ENCODE data around the gene SORT1. TPM values are rescaled to one million over a fixed set of nuclear protein-coding genes. Genes with fewer than 3 reads are reported as not detected.

The SORT1 gene
- total and polyA plus RNA-seq, 2 of the 4 experiments (the other 2 are of a cell fraction): 15.8 to 16.7 TPM

DNA sequence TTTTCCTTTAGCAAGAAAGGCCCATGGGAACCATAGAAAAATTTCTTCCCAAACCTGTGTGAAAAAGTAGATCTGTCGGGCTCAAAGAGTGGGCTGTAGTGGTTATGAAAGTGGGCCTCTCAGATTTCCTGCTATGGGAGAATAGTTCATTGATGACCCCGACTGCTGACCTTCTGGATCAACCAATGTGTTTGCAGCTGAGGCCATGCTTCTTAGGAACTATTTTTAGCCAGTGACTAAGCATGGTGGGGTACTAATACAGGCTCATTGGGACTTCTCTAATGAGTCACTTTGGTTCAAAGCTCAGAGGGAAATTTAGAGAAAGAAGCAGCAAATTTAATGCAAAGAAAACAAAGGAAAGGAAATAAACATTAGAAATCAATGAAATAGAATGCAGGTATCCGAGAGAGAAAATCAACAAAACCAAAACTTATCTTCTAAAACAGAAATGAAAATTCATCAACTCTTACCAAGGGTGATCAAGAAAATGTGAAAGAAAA is 41.1 kb upstream of the SORT1 start (continued):
- TF ChIP-seq CHD1 (IDR thresholded peaks at IDR 0.05; ENCODE audit: low read depth, low read length): no peak

DNA sequence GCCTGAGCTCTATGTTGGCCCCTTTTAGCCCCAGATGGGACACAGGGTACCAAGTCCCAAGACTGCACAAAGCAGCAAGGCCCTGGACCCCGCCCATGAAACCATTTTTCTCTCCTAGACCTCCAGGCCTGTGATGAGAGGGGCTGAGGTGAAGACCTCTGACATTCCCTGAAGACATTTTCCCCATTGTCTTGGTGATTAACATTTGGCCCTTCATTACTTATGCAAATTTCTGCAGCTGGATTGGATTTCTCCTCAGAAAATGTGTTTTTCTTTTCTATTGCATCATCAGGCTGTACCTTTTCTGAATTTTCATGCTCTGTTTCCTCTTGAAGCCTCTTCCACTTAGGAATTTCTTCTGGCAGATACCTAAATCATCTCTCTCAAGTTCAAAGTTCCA is 36.8 kb upstream of the SORT1 start:
- Histone ChIP-seq H3K14ac (replicated peaks; ENCODE audit: low read depth, low read length) (no peak overlapping the region), H3K56ac (ENCODE audit: extremely low read depth, insufficient read depth, low read length) (no peak overlapping the region), H4K5ac (ENCODE audit: low read depth, low read length) (no peak overlapping the region), H3K9me1 (ENCODE audit: insufficient read depth, low read length) (peaks cover 6% of the 10 kb centered on the region), H3K23ac (ENCODE audit: low read depth, low read length) (no peak overlapping the region), H2AK9ac (replicated peaks; ENCODE audit: low read depth, low read length, poor library complexity) (no peak overlapping the region), H2BK5ac (ENCODE audit: low read depth, low read length, poor library complexity, severe bottlenecking) (no peak overlapping the region), H3K18ac (ENCODE audit: low read depth, low read length) (no peak overlapping the region), H3K79me1 (ENCODE audit: low read depth in 1 of 2, low read length in 2 of 2) (peaks cover 0 to 5% of the 10 kb centered on the region in 2 experiments; a peak in 2 of 4 replicates), H2BK120ac (ENCODE audit: low read depth, low read length) (no peak overlapping the region), H4K8ac (ENCODE audit: low read depth in 2 of 2, low read length in 2 of 2) (no peak overlapping the region), H3K4me1 (ENCODE audit: control insufficient read depth, insufficient read depth, low read length) (peaks cover 11% of the 10 kb centered on the region), H2BK15ac (ENCODE audit: low read depth, low read length) (no peak overlapping the region), H3K4me3 (ENCODE audit: insufficient read depth, low read depth, low read length) (no peak overlapping the region), H2BK20ac (ENCODE audit: low read depth, low read length) (no peak overlapping the region), H4K91ac (ENCODE audit: insufficient read depth, low read depth, low read length) (no peak overlapping the region), H2AFZ (replicated peaks; ENCODE audit: low read length, poor library complexity) (no peak overlapping the region), H3K9me3 (ENCODE audit: control insufficient read depth, insufficient read depth, low read length) (no peaks in the 10 kb centered on the region; the same call in 1 of the 2 replicates), H3K4me2 (ENCODE audit: low read depth, low read length) (no peak overlapping the region), H2AK5ac (ENCODE audit: low read depth, low read length) (no peak overlapping the region), H4K20me1 (ENCODE audit: insufficient read depth, low read length) (no peaks in the 10 kb centered on the region), H3K27me3 (ENCODE audit: control insufficient read depth, insufficient read depth, low read length) (no peaks in the 10 kb centered on the region), H3K36me3 (ENCODE audit: control insufficient read depth, insufficient read depth, low read length) (no peaks in the 10 kb centered on the region), H3K9ac (ENCODE audit: low read depth, low read length) (no peak overlapping the region), H3K4ac (ENCODE audit: low read depth, low read length) (no peak overlapping the region), H3K27ac (ENCODE audit: insufficient read depth, low read length) (no peak overlapping the region)
- ChIA-PET CTCF (no interaction called here), POLR2A (ENCODE audit: unreplicated experiment) (no interaction called here)
- WGBS, 2 experiments (ENCODE audit: extremely low coverage in 2 of 2, insufficient read length in 1 of 2): no CpG with 5 or more reads among the region's 1 CpG
- TF ChIP-seq CHD1 (IDR thresholded peaks at IDR 0.05; ENCODE audit: low read depth, low read length): no peak
- no peak for TF ChIP-seq CEBPB (IDR thresholded peaks at IDR 0.05; ENCODE audit: low read depth, low read length)
- TF ChIP-seq RFX5 (IDR thresholded peaks at IDR 0.05; ENCODE audit: low read depth, low read length): no peak
- no peak for TF ChIP-seq RCOR1 (IDR thresholded peaks at IDR 0.05; ENCODE audit: insufficient replicate concordance, low read length)
- TF ChIP-seq MAZ (IDR thresholded peaks at IDR 0.05; ENCODE audit: borderline replicate concordance, low read depth, low read length): no peak
- no peak for TF ChIP-seq FOS (IDR thresholded peaks at IDR 0.05; ENCODE audit: low read depth, low read length)
- TF ChIP-seq RAD21 (IDR thresholded peaks at IDR 0.05; ENCODE audit: low read length): no peak
- TF ChIP-seq NFE2L2 (IDR thresholded peaks at IDR 0.05; ENCODE audit: low read depth, low read length): no peak
- no peak for DNase-seq
- intact Hi-C loops (cut with micrococcal nuclease) (no loop called here), in situ Hi-C loops (cut with MboI; ENCODE audit: low sequenced_read_pairs) (no loop called here), dilution Hi-C loops (cut with HindIII; ENCODE audit: low sequenced_read_pairs, unreplicated experiment) (no loop called here)
- no TSS peak for BruUV-seq (replicated peaks)
- no peak for ATAC-seq (ENCODE audit: low read depth)
